Activated naive CD8-positive, alpha-beta T cell treated with anti-CD3 and anti-CD28 coated beads for 36 hours (primary cell): ENCODE measurements around the gene RASSF5. TPM values are rescaled to one million over a fixed set of nuclear protein-coding genes. Genes with fewer than 3 reads are reported as not detected.

Experiments used
- DNase-seq: peaks from one replicate; pipeline ENCODE4 v3.0.0; 2021
- H3K27ac Mint-ChIP-seq: one replicate; pipeline ENCODE4 v1.8.0; 2022; ENCODE audit warnings: mild to moderate bottlenecking, moderate library complexity, mixed read lengths
- H3K27me3 Mint-ChIP-seq: one replicate; pipeline ENCODE4 v1.8.0; 2022; ENCODE audit warnings: mild to moderate bottlenecking, mixed read lengths
- H3K36me3 Mint-ChIP-seq: one replicate; pipeline ENCODE4 v1.8.0; 2021; ENCODE audit warnings: mild to moderate bottlenecking, mixed read lengths
- H3K4me1 Mint-ChIP-seq: one replicate; pipeline ENCODE4 v1.8.0; 2021; ENCODE audit warnings: mixed read lengths
- H3K4me3 Mint-ChIP-seq: one replicate; pipeline ENCODE4 v1.8.0; 2022; ENCODE audit warnings: mild to moderate bottlenecking, moderate library complexity, mixed read lengths
- H3K9me3 Mint-ChIP-seq: one replicate; pipeline ENCODE4 v1.8.0; 2022; ENCODE audit warnings: mixed read lengths
- total RNA-seq, 2 experiments: library from RNA; stranded (reverse); gene quantifications; one replicate each; pipeline ENCODE4 v1.2.3, GENCODE V29; 2021

The RASSF5 gene
- total RNA-seq, 2 experiments from 2014 or later, result 223 to 226 TPM

GRCh38 chr1:206500046-206500445 lies 7.3 kb upstream of the RASSF5 start:
- Mint-ChIP-seq H3K27ac (no peak overlapping the region), H3K4me1 (peaks cover 47% of the 10 kb centered on the region), H3K9me3 (no peaks in the 10 kb centered on the region), H3K27me3 (no peaks in the 10 kb centered on the region), H3K4me3 (no peak overlapping the region), H3K36me3 (peaks cover 8% of the 10 kb centered on the region)
- no peak for DNase-seq

GRCh38 chr1:206501881-206502280 lies 5.5 kb upstream of the RASSF5 start:
- DNase-seq, result no peak
- Mint-ChIP-seq H3K36me3 (peaks cover 5% of the 10 kb centered on the region), H3K27ac (no peak overlapping the region)

GRCh38 chr1:206502403-206502802 lies 4.9 kb upstream of the RASSF5 start:
- Mint-ChIP-seq H3K36me3 (peaks cover 5% of the 10 kb centered on the region), H3K27me3 (peaks cover 3% of the 10 kb centered on the region), H3K4me3 (no peak overlapping the region), H3K9me3 (no peaks in the 10 kb centered on the region), H3K4me1 (peaks cover 47% of the 10 kb centered on the region), H3K27ac (no peak overlapping the region)
- DNase-seq, result no peak

More at GRCh38 chr1:206501881-206502280, 5.5 kb upstream of the RASSF5 start:
- Mint-ChIP-seq H3K9me3 (no peaks in the 10 kb centered on the region), H3K4me1 (peaks cover 47% of the 10 kb centered on the region), H3K27me3 (peaks cover 3% of the 10 kb centered on the region), H3K4me3 (peak overlapping the region; percentile 6)

GRCh38 chr1:206502812-206503211 lies 4.5 kb upstream of the RASSF5 start:
- H3K9me3 Mint-ChIP-seq, result no peaks in the 10 kb centered on the region
- H3K27ac Mint-ChIP-seq, result no peak overlapping the region
- no peak overlapping the region for H3K4me3 Mint-ChIP-seq
- peaks cover 47% of the 10 kb centered on the region for H3K4me1 Mint-ChIP-seq
- H3K36me3 Mint-ChIP-seq, result peaks cover 5% of the 10 kb centered on the region
- DNase-seq, result no peak
- peaks cover 4% of the 10 kb centered on the region for H3K27me3 Mint-ChIP-seq

GRCh38 chr1:206503591-206504362 lies 3.6 kb upstream of the RASSF5 start:
- peaks cover 1% of the 10 kb centered on the region for H3K36me3 Mint-ChIP-seq
- DNase-seq, result peak; percentile 71
- H3K27ac Mint-ChIP-seq, result peak overlapping the region; percentile 53
- peaks cover 53% of the 10 kb centered on the region for H3K4me1 Mint-ChIP-seq
- H3K4me3 Mint-ChIP-seq, result no peak overlapping the region
- H3K27me3 Mint-ChIP-seq, result peaks cover 14% of the 10 kb centered on the region
- H3K9me3 Mint-ChIP-seq, result no peaks in the 10 kb centered on the region

GRCh38 chr1:206504363-206504713 lies 3.0 kb upstream of the RASSF5 start:
- Mint-ChIP-seq H3K27ac (peak overlapping the region; percentile 5), H3K9me3 (no peaks in the 10 kb centered on the region), H3K27me3 (peaks cover 19% of the 10 kb centered on the region), H3K4me3 (no peak overlapping the region), H3K36me3 (peaks cover 1% of the 10 kb centered on the region), H3K4me1 (peaks cover 53% of the 10 kb centered on the region)
- DNase-seq, result no peak

- Mint-ChIP-seq H3K9me3 (no peaks in the 10 kb centered on the region), H3K27me3 (peaks cover 34% of the 10 kb centered on the region), H3K4me1 (peaks cover 53% of the 10 kb centered on the region), H3K36me3 (peaks cover 1% of the 10 kb centered on the region), H3K27ac (peak overlapping the region; percentile 4), H3K4me3 (peak overlapping the region; percentile 72)
- no peak for DNase-seq
Measured at GRCh38 chr1:206505702-206506355, 1.5 kb upstream of the RASSF5 start.

- H3K9me3 Mint-ChIP-seq, result no peaks in the 10 kb centered on the region
- peak; percentile 50 for DNase-seq
- H3K27me3 Mint-ChIP-seq, result peaks cover 35% of the 10 kb centered on the region
- H3K4me3 Mint-ChIP-seq, result peak overlapping the region; percentile 72
- peak overlapping the region; percentile 4 for H3K27ac Mint-ChIP-seq
- H3K36me3 Mint-ChIP-seq, result peaks cover 1% of the 10 kb centered on the region
- H3K4me1 Mint-ChIP-seq, result peaks cover 50% of the 10 kb centered on the region
Measured at GRCh38 chr1:206506405-206507283, 687 bp upstream of the RASSF5 start.

- H3K4me3 Mint-ChIP-seq, result peak overlapping the region; percentile 72
- no peaks in the 10 kb centered on the region for H3K9me3 Mint-ChIP-seq
- no peak for DNase-seq
- peaks cover 35% of the 10 kb centered on the region for H3K27me3 Mint-ChIP-seq
- no peak overlapping the region for H3K27ac Mint-ChIP-seq
- H3K4me1 Mint-ChIP-seq, result peaks cover 46% of the 10 kb centered on the region
- peaks cover 1% of the 10 kb centered on the region for H3K36me3 Mint-ChIP-seq
Measured at GRCh38 chr1:206508130-206508889, 979 bp downstream of the RASSF5 start.

- Mint-ChIP-seq H3K27ac (no peak overlapping the region), H3K4me1 (peaks cover 39% of the 10 kb centered on the region), H3K9me3 (no peaks in the 10 kb centered on the region), H3K27me3 (peaks cover 38% of the 10 kb centered on the region), H3K4me3 (no peak overlapping the region), H3K36me3 (peaks cover 1% of the 10 kb centered on the region)
- DNase-seq, result no peak
Measured at GRCh38 chr1:206508956-206509355, 1.6 kb downstream of the RASSF5 start.

- H3K9me3 Mint-ChIP-seq, result no peaks in the 10 kb centered on the region
Measured at GRCh38 chr1:206509612-206510257, 2.4 kb downstream of the RASSF5 start.

GRCh38 chr1:206510371-206510770 lies 3.0 kb downstream of the RASSF5 start:
- Mint-ChIP-seq H3K27me3 (peaks cover 40% of the 10 kb centered on the region), H3K4me1 (peaks cover 25% of the 10 kb centered on the region), H3K4me3 (no peak overlapping the region), H3K36me3 (no peaks in the 10 kb centered on the region), H3K27ac (no peak overlapping the region), H3K9me3 (no peaks in the 10 kb centered on the region)
- no peak for DNase-seq

More at GRCh38 chr1:206509612-206510257, 2.4 kb downstream of the RASSF5 start:
- DNase-seq, result no peak
- Mint-ChIP-seq H3K4me1 (peaks cover 32% of the 10 kb centered on the region), H3K27ac (no peak overlapping the region), H3K36me3 (peaks cover 1% of the 10 kb centered on the region), H3K4me3 (no peak overlapping the region), H3K27me3 (peaks cover 40% of the 10 kb centered on the region)

GRCh38 chr1:206511362-206512057 lies 4.2 kb downstream of the RASSF5 start:
- Mint-ChIP-seq H3K27me3 (peaks cover 37% of the 10 kb centered on the region), H3K4me3 (no peak overlapping the region)

More at GRCh38 chr1:206511362-206512057, 4.2 kb downstream of the RASSF5 start:
- Mint-ChIP-seq H3K4me1 (peaks cover 21% of the 10 kb centered on the region), H3K27ac (no peak overlapping the region), H3K36me3 (no peaks in the 10 kb centered on the region), H3K9me3 (no peaks in the 10 kb centered on the region)
- DNase-seq, result no peak
